Aorta (tissue), 5 donors: ENCODE measurements around the gene SUB1. TPM values are rescaled to one million over a fixed set of nuclear protein-coding genes. Genes with fewer than 3 reads are reported as not detected.
"Not testable (repeated sequence)": the region's sequence is repeated elsewhere in the genome, so short reads cannot be mapped to it uniquely, and the experiment has no call there.

Source experiments
- ATAC-seq: fragments of 200-7000 bp; cut with Tn5 transposase; one replicate; pipeline ENCODE4 v1.9.1; 2022; ENCODE audit warnings: moderate library complexity; ENCODE audit not compliant: low FRiP score
- DNase-seq, 2 donors: peaks; one replicate each; pipeline ENCODE4 v3.0.0-alpha.2; 2020
- H3K27ac ChIP-seq, 2 donors: one replicate each; pipeline ENCODE4 v1.5.1; 2013; ENCODE audit warnings: low read length in 2 of 2, mild to moderate bottlenecking in 2 of 2, moderate library complexity in 2 of 2, control low read depth in 1 of 2, inconsistent platforms in 1 of 2, low read depth in 1 of 2
- H3K27me3 ChIP-seq, 2 donors: one replicate each; pipeline ENCODE4 v1.6.1; 2013; ENCODE audit warnings: control low read depth in 1 of 2, low read length in 1 of 2, mild to moderate bottlenecking in 1 of 2, moderate library complexity in 1 of 2; ENCODE audit not compliant: insufficient read depth in 2 of 2, control insufficient read depth in 1 of 2
- H3K36me3 ChIP-seq, 2 donors: one replicate each; pipeline ENCODE4 v1.6.1; 2013; ENCODE audit warnings: control low read depth in 1 of 2, low read length in 1 of 2, mild to moderate bottlenecking in 1 of 2; ENCODE audit not compliant: insufficient read depth in 2 of 2, control insufficient read depth in 1 of 2
- H3K4me1 ChIP-seq, 2 donors: one replicate each; pipeline ENCODE4 v1.6.1; 2013; ENCODE audit warnings: low read length in 2 of 2, control low read depth in 1 of 2, mild to moderate bottlenecking in 1 of 2, moderate library complexity in 1 of 2; ENCODE audit not compliant: insufficient read depth in 2 of 2, control insufficient read depth in 1 of 2
- H3K4me3 ChIP-seq, 2 donors: one replicate each; pipeline ENCODE4 v1.5.1; 2013; ENCODE audit warnings: low read length in 2 of 2, control low read depth in 1 of 2, mild to moderate bottlenecking in 1 of 2
- H3K9me3 ChIP-seq: one replicate; pipeline ENCODE4 v1.6.1; 2013; ENCODE audit warnings: mild to moderate bottlenecking, low read length; ENCODE audit not compliant: control insufficient read depth
- WGBS, 2 donors: extraction: QIAGEN DNeasy Blood & Tissue Kit; methylation state at CpG; one replicate each; pipeline ENCODE4 v1.1.7; 2013; 5-methylcytosine and 5-hydroxymethylcytosine counted together
- intact Hi-C, 2 donors: fragments of 100-400 bp; cut with DNase I; formaldehyde crosslinking; loops; one replicate each; pipeline versions ENCODE4 v1.14.2 to v1.15.0; 2022
- polyA plus RNA-seq, 2 donors: library from polyadenylated mRNA; stranded (reverse); fragments of 200-250 nt; gene quantifications; one replicate each; pipeline ENCODE4 v1.2.3, GENCODE V29; 2013
- total RNA-seq, 2 donors: library from RNA; stranded (reverse); fragmentation: NEBNext Ultra II Directional; extraction: Animal tissue kit (Norgen Biotek cat#: 25700); gene quantifications; one replicate each; pipeline ENCODE4 v1.2.1, GENCODE V29; 2021
- donor health status: healthy with polysubstance abuse.
- donor health status: Bipolar disorder and iron deficiency.
- donor health status: DM: no; HTN: no; CAD: no.
- donor health status: DM: no; HTN: no; CAD: no.
- donor health status: DM: yes; HTN: yes; CAD: no.

SUB1 gene
- total and polyA plus RNA-seq, 4 donors: 121 to 283 (median 182) TPM

GRCh38 chr5:32559921-32560320 lies 25.4 kb upstream of the SUB1 start:
- no peaks in the 10 kb centered on the region for H3K9me3 ChIP-seq
- peaks cover 0 to 4% of the 10 kb centered on the region in 2 donors for H3K4me1 ChIP-seq
- ATAC-seq (no peak), DNase-seq (no peak)
- no peaks in the 10 kb centered on the region for H3K27me3 ChIP-seq
- intact Hi-C loops: no loop called here
- no peak overlapping the region for H3K27ac ChIP-seq
- H3K4me3 ChIP-seq: no peak overlapping the region
- no peaks in the 10 kb centered on the region for H3K36me3 ChIP-seq

GRCh38 chr5:32562056-32562455 lies 23.3 kb upstream of the SUB1 start:
- no peak overlapping the region for H3K27ac ChIP-seq
- intact Hi-C loops: no loop called here
- H3K4me3 ChIP-seq: no peak overlapping the region
- DNase-seq: no peak
- H3K4me1 ChIP-seq: peaks cover 0 to 6% of the 10 kb centered on the region in 2 donors
- 90 to 94% methylated on average over 2 of the region's 2 CpGs for WGBS, 2 donors
- ATAC-seq: no peak
- H3K9me3 ChIP-seq: no peaks in the 10 kb centered on the region
- no peaks in the 10 kb centered on the region for H3K36me3 ChIP-seq
- no peaks in the 10 kb centered on the region for H3K27me3 ChIP-seq

DNA sequence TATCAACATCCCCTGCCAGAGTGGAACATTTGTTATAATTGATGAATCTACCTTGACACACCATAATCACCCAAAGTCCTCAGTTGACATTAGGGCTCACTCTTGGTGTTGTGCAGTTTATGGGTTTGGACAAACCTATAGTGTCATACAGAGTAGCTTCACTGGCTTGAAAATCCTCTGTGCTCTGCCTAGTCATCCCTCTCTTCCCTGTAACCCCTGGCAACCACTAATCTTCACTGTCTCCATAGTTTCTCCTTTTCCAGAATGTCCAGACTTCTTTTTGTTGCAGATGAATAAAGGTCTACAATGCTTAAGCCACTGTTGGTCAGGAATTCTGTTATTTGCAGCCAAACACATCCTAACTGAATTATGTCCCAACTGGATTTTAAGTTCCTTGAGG lies 22.5 kb upstream of the SUB1 start:
- H3K27me3 ChIP-seq: no peaks in the 10 kb centered on the region
- H3K27ac ChIP-seq: no peak overlapping the region
- no peak overlapping the region for H3K4me3 ChIP-seq
- ATAC-seq: no peak
- H3K36me3 ChIP-seq: no peaks in the 10 kb centered on the region
- peaks cover 0 to 6% of the 10 kb centered on the region in 2 donors for H3K4me1 ChIP-seq
- no peak for DNase-seq
- no peaks in the 10 kb centered on the region for H3K9me3 ChIP-seq
- intact Hi-C loops: no loop called here

- H3K4me3 ChIP-seq: no peak overlapping the region
- H3K36me3 ChIP-seq: no peaks in the 10 kb centered on the region
- H3K4me1 ChIP-seq: peaks cover 0 to 6% of the 10 kb centered on the region in 2 donors
- H3K27me3 ChIP-seq: no peaks in the 10 kb centered on the region
- 85 to 98% methylated on average over 2 of the region's 2 CpGs for WGBS, 2 donors
- peak overlapping the region in 1 of 2 donors; percentile 26 for H3K27ac ChIP-seq
- DNase-seq (no peak), ATAC-seq (no peak)
- H3K9me3 ChIP-seq: no peaks in the 10 kb centered on the region
- intact Hi-C loops: no loop called here
These were observed 21.7 kb upstream of the SUB1 start for GRCh38 chr5:32563614-32564013.

- H3K4me1 ChIP-seq: peaks cover 0 to 8% of the 10 kb centered on the region in 2 donors
- peaks cover 0 to 1% of the 10 kb centered on the region in 2 donors for H3K36me3 ChIP-seq
- no peak for ATAC-seq
- intact Hi-C loops: no loop called here
- H3K27ac ChIP-seq: no peak overlapping the region
- H3K27me3 ChIP-seq: no peaks in the 10 kb centered on the region
- H3K4me3 ChIP-seq: no peak overlapping the region
- 57 to 61% methylated on average over 1 of the region's 1 CpG for WGBS, 2 donors
- no peaks in the 10 kb centered on the region for H3K9me3 ChIP-seq
- DNase-seq: no peak
These were observed 20.2 kb upstream of the SUB1 start for GRCh38 chr5:32565145-32565544.

GRCh38 chr5:32566319-32567111 lies 18.8 kb upstream of the SUB1 start:
- WGBS, 2 donors: 84 to 87% methylated on average over 3 of the region's 3 CpGs
- ATAC-seq: no peak

GRCh38 chr5:32571128-32571527 lies 14.2 kb upstream of the SUB1 start:
- intact Hi-C loops: no loop called here
- Histone ChIP-seq H3K27me3 (no peaks in the 10 kb centered on the region), H3K4me1 (peaks cover 0 to 5% of the 10 kb centered on the region in 2 donors), H3K9me3 (no peaks in the 10 kb centered on the region), H3K36me3 (peaks cover 0 to 3% of the 10 kb centered on the region in 2 donors), H3K4me3 (no peak overlapping the region), H3K27ac (no peak overlapping the region)
- ATAC-seq: no peak
- no peak for DNase-seq
- 76 to 85% methylated on average over 1 of the region's 1 CpG for WGBS, 2 donors

More at GRCh38 chr5:32566319-32567111, 18.8 kb upstream of the SUB1 start:
- intact Hi-C loops: no loop called here
- H3K4me3 ChIP-seq: no peak overlapping the region
- no peaks in the 10 kb centered on the region for H3K27me3 ChIP-seq
- DNase-seq: no peak
- H3K4me1 ChIP-seq: peaks cover 0 to 8% of the 10 kb centered on the region in 2 donors
- H3K36me3 ChIP-seq: peaks cover 0 to 3% of the 10 kb centered on the region in 2 donors
- H3K9me3 ChIP-seq: no peaks in the 10 kb centered on the region
- H3K27ac ChIP-seq: no peak overlapping the region

DNA sequence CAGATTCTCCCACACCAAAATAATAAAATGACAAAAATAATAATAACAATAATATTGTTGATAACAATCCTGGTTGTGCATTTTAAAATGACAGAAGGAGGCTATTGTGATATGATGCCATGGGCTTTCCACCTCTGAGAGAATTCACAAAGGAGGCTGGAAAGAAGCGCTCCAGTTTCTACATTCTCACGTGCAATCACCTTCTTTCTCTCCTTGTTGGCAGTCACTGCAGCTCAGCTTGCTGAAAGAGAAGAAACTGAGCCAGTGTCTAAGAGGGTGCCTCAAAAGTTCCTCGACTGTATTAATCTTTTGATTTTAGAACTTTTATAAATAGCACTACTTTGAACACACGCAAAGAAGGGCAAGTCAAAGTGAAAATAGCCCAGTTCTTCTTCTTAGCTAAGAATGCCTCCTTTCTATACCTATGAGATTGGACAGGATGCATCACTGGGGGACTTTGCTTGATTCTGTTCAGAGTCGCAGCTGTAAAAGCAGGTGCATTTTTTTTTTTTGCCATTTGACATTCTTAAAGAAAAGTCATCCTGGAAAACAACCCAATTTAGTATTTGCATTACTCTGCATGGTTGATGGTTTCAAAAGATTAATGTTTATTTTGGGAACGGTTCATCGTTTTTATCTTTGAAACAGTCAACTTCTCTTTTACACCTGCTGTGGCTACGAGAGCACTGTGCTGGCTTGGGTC lies 12.4 kb upstream of the SUB1 start:
- Histone ChIP-seq H3K36me3 (peaks cover 0 to 3% of the 10 kb centered on the region in 2 donors), H3K27me3 (no peaks in the 10 kb centered on the region), H3K9me3 (no peaks in the 10 kb centered on the region), H3K4me1 (peaks cover 0 to 3% of the 10 kb centered on the region in 2 donors), H3K4me3 (no peak overlapping the region), H3K27ac (no peak overlapping the region)
- no peak for ATAC-seq
- no peak for DNase-seq
- intact Hi-C loops: no loop called here
- 69 to 71% methylated on average over 8 of the region's 8 CpGs for WGBS, 2 donors

DNA sequence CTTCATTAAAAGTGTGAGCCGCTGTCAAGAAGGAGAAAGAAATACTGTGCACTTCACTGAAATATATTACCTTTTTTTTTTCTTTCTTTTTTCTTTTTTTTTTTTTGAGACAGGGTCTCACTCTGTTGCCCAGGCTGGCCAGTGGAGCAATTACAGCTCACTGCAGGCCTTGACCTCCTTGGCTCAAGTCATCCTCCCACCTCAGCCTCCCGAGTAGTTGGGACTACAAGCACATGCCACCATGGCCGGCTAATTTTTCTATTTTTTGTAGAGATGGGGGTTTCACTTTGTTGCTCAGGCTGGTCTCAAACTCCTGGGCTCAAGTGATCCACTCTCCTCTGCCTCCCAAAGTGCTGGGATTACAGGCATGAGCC lies 11.9 kb upstream of the SUB1 start:
- H3K4me1 ChIP-seq, H3K4me3 ChIP-seq, intact Hi-C loops, H3K27me3 ChIP-seq, H3K9me3 ChIP-seq, H3K36me3 ChIP-seq, ATAC-seq, H3K27ac ChIP-seq, DNase-seq: not testable (repeated sequence)
- 88 to 96% methylated on average over 3 of the region's 3 CpGs for WGBS, 2 donors
